CD8-positive, alpha-beta memory T cell (primary cell): ENCODE data around the gene NARF. TPM values are rescaled to one million over a fixed set of nuclear protein-coding genes. Genes with fewer than 3 reads are reported as not detected.
A peak's percentile ranks its signal among the peaks of the same experiment; 100 is the strongest.
"Not testable (repeated sequence)": the region's sequence is repeated elsewhere in the genome, so short reads cannot be mapped to it uniquely, and the experiment has no call there.

Experiments used
- CTCF ChIA-PET: fragments of 350-600 bp; sonication (Branson Sonifier 250); formaldehyde crosslinking; loops from one replicate; lab custom pipeline; 2021; ENCODE audit warnings: antibody characterized with exemption; lab: Charles Lee
- POLR2A ChIA-PET: fragments of 350-600 bp; sonication (Branson Sonifier 250); formaldehyde crosslinking; loops from one replicate; lab custom pipeline; 2021; ENCODE audit warnings: antibody characterized with exemption; lab: Charles Lee
- DNase-seq, 5 donors: peaks; one replicate each; pipeline versions ENCODE4 v3.0.0 to v3.0.0-alpha.2; 2020 to 2022; ENCODE audit warnings: mixed read lengths in 1 of 5
- H3K27ac ChIP-seq: one replicate; pipeline ENCODE4 v1.7.0; 2013; ENCODE audit warnings: low read depth, mild to moderate bottlenecking, low read length, moderate library complexity
- H3K27me3 ChIP-seq: 2 replicates; pipeline ENCODE4 v1.7.0; 2013; ENCODE audit warnings: low read length, mild to moderate bottlenecking; ENCODE audit not compliant: insufficient read depth, poor library complexity, severe bottlenecking
- H3K36me3 ChIP-seq: 2 replicates; pipeline ENCODE4 v1.7.0; 2013; ENCODE audit warnings: mild to moderate bottlenecking, low read length, moderate library complexity; ENCODE audit not compliant: insufficient read depth
- H3K4me1 ChIP-seq: 2 replicates; pipeline ENCODE4 v1.7.0; 2013; ENCODE audit warnings: mild to moderate bottlenecking, low read length, moderate library complexity; ENCODE audit not compliant: insufficient read depth
- H3K4me3 ChIP-seq: 2 replicates; pipeline ENCODE4 v1.7.0; 2013; ENCODE audit warnings: mild to moderate bottlenecking, low read length
- H3K9me3 ChIP-seq: 2 replicates; pipeline ENCODE4 v1.7.0; 2013; ENCODE audit warnings: mild to moderate bottlenecking, low read length
- H3K27ac Mint-ChIP-seq, 8 donors: one replicate each; pipeline ENCODE4 v1.8.0; 2020 to 2021; ENCODE audit warnings: mixed read lengths in 8 of 8, mild to moderate bottlenecking in 6 of 8, inconsistent platforms in 3 of 8, moderate library complexity in 3 of 8
- H3K27me3 Mint-ChIP-seq, 2 donors: one replicate each; pipeline ENCODE4 v1.8.0; 2020 to 2021; ENCODE audit warnings: mixed read lengths in 2 of 2, mild to moderate bottlenecking in 1 of 2, moderate library complexity in 1 of 2
- H3K36me3 Mint-ChIP-seq, 3 donors: one replicate each; pipeline ENCODE4 v1.8.0; 2020 to 2021; ENCODE audit warnings: mixed read lengths in 3 of 3, inconsistent platforms in 1 of 3, mild to moderate bottlenecking in 1 of 3
- H3K4me1 Mint-ChIP-seq, 3 donors: one replicate each; pipeline ENCODE4 v1.8.0; 2020 to 2021; ENCODE audit warnings: mixed read lengths in 3 of 3, inconsistent platforms in 1 of 3, mild to moderate bottlenecking in 1 of 3
- H3K4me3 Mint-ChIP-seq, 7 donors: one replicate each; pipeline ENCODE4 v1.8.0; 2020 to 2021; ENCODE audit warnings: mixed read lengths in 7 of 7, mild to moderate bottlenecking in 6 of 7, moderate library complexity in 4 of 7, inconsistent platforms in 2 of 7
- H3K9me3 Mint-ChIP-seq, 5 donors: one replicate each; pipeline ENCODE4 v1.8.0; 2020 to 2022; ENCODE audit warnings: mixed read lengths in 5 of 5, mild to moderate bottlenecking in 3 of 5, moderate library complexity in 2 of 5, inconsistent platforms in 1 of 5
- polyA plus RNA-seq: library from polyadenylated mRNA; unstranded; fragments of 300-500 nt; fragmentation: Illumina TruSeq; gene quantifications from one replicate; pipeline ENCODE4 v1.2.3, GENCODE V29; 2021
- total RNA-seq, 2 experiments: library from RNA; stranded (reverse); gene quantifications; one replicate each; pipeline ENCODE4 v1.2.3, GENCODE V29; 2021

NARF gene
- total and polyA plus RNA-seq, 3 experiments from 2014 or later = 62.2 to 95.3 (median 63.0) TPM

- ChIA-PET CTCF (interaction anchor here (1.5 kb wide), 1 partner anchor 269 kb away, joined by 3 read pairs; no protein-coding TSS in a partner anchor), POLR2A (no interaction called here)
- Mint-ChIP-seq H3K36me3 (no peaks in the 10 kb centered on the region), H3K4me1 (no peaks in the 10 kb centered on the region), H3K9me3 (no peaks in the 10 kb centered on the region), H3K4me3 (no peak overlapping the region), H3K27me3 (peaks cover 0 to 3% of the 10 kb centered on the region in 2 donors), H3K27ac (no peak overlapping the region)
- DNase-seq = no peak
- H3K36me3 ChIP-seq = no peaks in the 10 kb centered on the region
- H3K27ac ChIP-seq = no peak overlapping the region
- H3K4me3 ChIP-seq = no peak overlapping the region
- H3K9me3 ChIP-seq = no peaks in the 10 kb centered on the region
- H3K27me3 ChIP-seq = no peaks in the 10 kb centered on the region
- no peaks in the 10 kb centered on the region for H3K4me1 ChIP-seq
These were observed 46.8 kb downstream of the NARF start for GRCh38 chr17:82505296-82505695.

GRCh38 chr17:82506402-82506801, 47.9 kb downstream of the NARF start:
- H3K4me1 ChIP-seq, H3K36me3 Mint-ChIP-seq, H3K36me3 ChIP-seq, DNase-seq, H3K27ac ChIP-seq, H3K4me1 Mint-ChIP-seq, H3K4me3 ChIP-seq, H3K9me3 Mint-ChIP-seq, POLR2A ChIA-PET, H3K27me3 Mint-ChIP-seq, H3K27me3 ChIP-seq, H3K27ac Mint-ChIP-seq, H3K4me3 Mint-ChIP-seq, H3K9me3 ChIP-seq: not testable (repeated sequence)
- CTCF ChIA-PET = interaction anchor here (1.5 to 1.8 kb wide), 2 partner anchors 9 to 270 kb away, joined by 3 to 6 read pairs; no protein-coding TSS in a partner anchor

- no peaks in the 10 kb centered on the region for H3K36me3 ChIP-seq
- ChIA-PET POLR2A (no interaction called here), CTCF (interaction anchor here (1.8 kb wide), 1 partner anchor 10 kb away, joined by 6 read pairs; no protein-coding TSS in a partner anchor)
- H3K27me3 ChIP-seq = no peaks in the 10 kb centered on the region
- Mint-ChIP-seq H3K9me3 (no peaks in the 10 kb centered on the region), H3K4me1 (peaks cover 0 to 5% (median 0%) of the 10 kb centered on the region in 3 donors), H3K27ac (no peak overlapping the region), H3K4me3 (no peak overlapping the region), H3K27me3 (peaks cover 0 to 3% of the 10 kb centered on the region in 2 donors), H3K36me3 (no peaks in the 10 kb centered on the region)
- no peaks in the 10 kb centered on the region for H3K9me3 ChIP-seq
- no peaks in the 10 kb centered on the region for H3K4me1 ChIP-seq
- no peak overlapping the region for H3K4me3 ChIP-seq
- H3K27ac ChIP-seq = no peak overlapping the region
- DNase-seq = no peak
These were observed 49.2 kb downstream of the NARF start for GRCh38 chr17:82507631-82508175.

GRCh38 chr17:82511642-82512041, 53.1 kb downstream of the NARF start:
- H3K4me1 ChIP-seq, POLR2A ChIA-PET, DNase-seq, H3K27me3 ChIP-seq, H3K4me1 Mint-ChIP-seq, CTCF ChIA-PET, H3K4me3 ChIP-seq, H3K9me3 ChIP-seq, H3K27ac Mint-ChIP-seq, H3K9me3 Mint-ChIP-seq, H3K36me3 Mint-ChIP-seq, H3K27me3 Mint-ChIP-seq, H3K36me3 ChIP-seq, H3K27ac ChIP-seq: not testable (repeated sequence)
- H3K4me3 Mint-ChIP-seq = peak overlapping the region in 1 of 7 donors; percentile 39

GRCh38 chr17:82513864-82514263, 55.3 kb downstream of the NARF start:
- H3K9me3 ChIP-seq, H3K27me3 Mint-ChIP-seq, H3K36me3 ChIP-seq, H3K4me1 ChIP-seq, H3K27ac Mint-ChIP-seq, H3K27me3 ChIP-seq, H3K4me3 ChIP-seq, H3K4me1 Mint-ChIP-seq, H3K9me3 Mint-ChIP-seq, H3K27ac ChIP-seq, DNase-seq, POLR2A ChIA-PET, H3K36me3 Mint-ChIP-seq, H3K4me3 Mint-ChIP-seq: not testable (repeated sequence)
- CTCF ChIA-PET = interaction anchor here (0.7 to 1.8 kb wide), 2 partner anchors 14 to 28 kb away, joined by 3 to 4 read pairs; no protein-coding TSS in a partner anchor

- Histone ChIP-seq H3K36me3 (no peaks in the 10 kb centered on the region), H3K27ac (no peak overlapping the region), H3K9me3 (no peaks in the 10 kb centered on the region), H3K4me3 (no peak overlapping the region), H3K4me1 (peaks cover 13% of the 10 kb centered on the region), H3K27me3 (no peaks in the 10 kb centered on the region)
- POLR2A ChIA-PET = no interaction called here
- Mint-ChIP-seq H3K9me3 (no peaks in the 10 kb centered on the region), H3K27ac (no peak overlapping the region), H3K4me3 (peak overlapping the region in 1 of 7 donors; percentile 65), H3K27me3 (no peaks in the 10 kb centered on the region), H3K36me3 (peaks cover 0 to 7% (median 0%) of the 10 kb centered on the region in 3 donors), H3K4me1 (peaks cover 13 to 19% (median 18%) of the 10 kb centered on the region in 3 donors)
- no peak for DNase-seq
- CTCF ChIA-PET = no interaction called here
These were observed 58.8 kb downstream of the NARF start for GRCh38 chr17:82517230-82517865.

GRCh38 chr17:82518826-82519810, 60.6 kb downstream of the NARF start, which contains the start of gene FOXK2:
FOXK2 (plus strand) TSS chr17:82519732; CDS start chr17:82519889, 157 bp downstream.
- H3K4me1 ChIP-seq = peaks cover 13% of the 10 kb centered on the region
- Mint-ChIP-seq H3K27ac (peak within 1 kb of the TSS; percentile 84 to 97 (median 90)), H3K27me3 (no peaks in the 10 kb centered on the region), H3K36me3 (peaks cover 0 to 9% (median 0%) of the 10 kb centered on the region in 3 donors), H3K4me1 (peaks cover 20 to 32% (median 32%) of the 10 kb centered on the region in 3 donors), H3K9me3 (no peaks in the 10 kb centered on the region), H3K4me3 (peak within 1 kb of the TSS; percentile 85 to 97 (median 93))
- no peaks in the 10 kb centered on the region for H3K27me3 ChIP-seq
- H3K27ac ChIP-seq = peak within 1 kb of the TSS; percentile 84
- no peaks in the 10 kb centered on the region for H3K9me3 ChIP-seq
- ChIA-PET CTCF (interaction anchor here (1.1 to 2.4 kb wide), 3 partner anchors 16 to 32 kb away, joined by 3 to 5 read pairs (median 3); no protein-coding TSS in a partner anchor), POLR2A (interaction anchor here (0.6 to 1.7 kb wide), 8 partner anchors 9 to 496 kb away, joined by 3 to 12 read pairs (median 4); partner anchors contain the start of genes CENPX, LRRC45 and NARF)
- DNase-seq = peak; percentile 91 to 96 (median 94)
- no peaks in the 10 kb centered on the region for H3K36me3 ChIP-seq
- H3K4me3 ChIP-seq = peak within 1 kb of the TSS; percentile 62
